Measurements from ENCODE around the gene PWP1. TPM values are rescaled to one million over a fixed set of nuclear protein-coding genes. Genes with fewer than 3 reads are reported as not detected.

PWP1 gene
- 162 and 171 TPM in 2 replicates for total RNA-seq

GRCh38 chr12:107685360-107686248 is at the start of gene PWP1:
Gene PWP1 (plus strand): TSS chr12:107685799. CDS start chr12:107685900, 101 bp downstream.

GRCh38 chr12:107760809-107761501 is 75.4 kb downstream of the PWP1 start, which contains the start of gene PRDM4:
Gene PRDM4 (minus strand): TSS chr12:107761137. CDS start chr12:107760515, 622 bp downstream.

Other genes with a start within 250 kb of the PWP1 start
- 47.1 and 49.6 TPM in 2 replicates for gene PRDM4, start 75.3 kb downstream of the PWP1 start, total RNA-seq
- gene ASCL4, start 88.9 kb downstream of the PWP1 start, total RNA-seq: not detected in 2 replicates